H7 (cell line): Measurements from ENCODE around the gene RSPH9. TPM values are rescaled to one million over a fixed set of nuclear protein-coding genes. Genes with fewer than 3 reads are reported as not detected.

Experiments used
- DNase-seq: peaks from one replicate; pipeline ENCODE4 v3.0.0; 2012
- H3K27me3 ChIP-seq: 2 replicates; pipeline ENCODE4 v1.6.0; 2011; ENCODE audit warnings: mild to moderate bottlenecking, low read length; ENCODE audit not compliant: control insufficient read depth, insufficient read depth
- H3K36me3 ChIP-seq: replicated peaks from 2 replicates; pipeline ENCODE4 v1.5.1; 2011; ENCODE audit warnings: low read length; ENCODE audit not compliant: control insufficient read depth, insufficient read depth
- H3K4me3 ChIP-seq: 2 replicates; pipeline ENCODE4 v1.5.1; 2011; ENCODE audit warnings: low read depth, mild to moderate bottlenecking, control low read depth, low read length, moderate library complexity; ENCODE audit not compliant: insufficient read depth
- total RNA-seq: library from RNA; depleted of rRNA; stranded (reverse); fragments of >200 nt; shearing (Covaris generic); gene quantifications from 2 replicates; pipeline ENCODE4 v1.2.3, GENCODE V29; 2014

Gene RSPH9
- total RNA-seq, 1 experiment from 2014 or later, result 0.07 TPM

DNA sequence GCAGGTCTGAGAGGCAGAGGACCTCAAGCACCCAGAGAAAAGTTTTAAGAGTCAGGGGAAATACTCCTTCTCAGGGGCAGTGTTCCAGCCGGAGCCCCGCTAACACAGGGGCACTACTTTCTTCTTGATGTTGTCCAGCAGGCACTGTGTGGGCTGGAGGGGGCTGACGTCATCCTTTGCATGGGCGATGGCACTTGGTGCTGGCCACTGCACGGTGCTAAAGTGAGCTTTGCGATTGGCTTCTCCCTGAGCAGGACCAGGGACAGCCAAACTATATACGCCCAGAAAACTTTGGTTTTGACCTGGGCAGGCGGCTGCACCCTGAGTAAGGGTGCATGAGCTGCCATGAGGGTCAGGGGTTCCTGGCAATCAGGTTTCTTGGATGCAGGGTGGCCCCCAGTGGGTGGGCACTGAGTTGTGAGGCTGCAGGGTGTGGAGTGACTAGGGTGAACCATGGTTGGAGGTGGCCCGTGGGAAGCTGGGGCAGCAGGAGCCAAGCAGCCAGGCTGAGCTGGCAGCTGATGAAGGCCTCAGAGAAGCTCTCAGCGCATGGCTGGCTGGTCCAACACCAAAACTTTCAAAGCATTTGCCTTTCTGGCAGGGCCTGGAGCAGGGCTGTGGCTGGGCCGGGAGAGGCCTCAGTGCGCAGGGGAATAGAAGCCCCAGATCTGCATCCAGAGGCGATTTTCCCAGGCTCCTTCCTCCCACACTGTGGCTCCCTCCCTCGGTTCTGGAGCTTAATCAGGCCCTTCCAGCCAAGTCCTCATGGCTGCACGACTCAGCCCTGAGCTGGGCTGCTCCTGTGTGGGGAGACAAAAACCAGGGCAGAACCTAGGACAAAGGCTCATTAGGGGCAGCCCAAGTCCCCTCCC, 24.4 kb downstream of the RSPH9 start:
- peaks cover 21% of the 10 kb centered on the region for H3K36me3 ChIP-seq
- no peaks in the 10 kb centered on the region for H3K27me3 ChIP-seq
- peak; percentile 62 for DNase-seq
- no peak overlapping the region for H3K4me3 ChIP-seq

DNA sequence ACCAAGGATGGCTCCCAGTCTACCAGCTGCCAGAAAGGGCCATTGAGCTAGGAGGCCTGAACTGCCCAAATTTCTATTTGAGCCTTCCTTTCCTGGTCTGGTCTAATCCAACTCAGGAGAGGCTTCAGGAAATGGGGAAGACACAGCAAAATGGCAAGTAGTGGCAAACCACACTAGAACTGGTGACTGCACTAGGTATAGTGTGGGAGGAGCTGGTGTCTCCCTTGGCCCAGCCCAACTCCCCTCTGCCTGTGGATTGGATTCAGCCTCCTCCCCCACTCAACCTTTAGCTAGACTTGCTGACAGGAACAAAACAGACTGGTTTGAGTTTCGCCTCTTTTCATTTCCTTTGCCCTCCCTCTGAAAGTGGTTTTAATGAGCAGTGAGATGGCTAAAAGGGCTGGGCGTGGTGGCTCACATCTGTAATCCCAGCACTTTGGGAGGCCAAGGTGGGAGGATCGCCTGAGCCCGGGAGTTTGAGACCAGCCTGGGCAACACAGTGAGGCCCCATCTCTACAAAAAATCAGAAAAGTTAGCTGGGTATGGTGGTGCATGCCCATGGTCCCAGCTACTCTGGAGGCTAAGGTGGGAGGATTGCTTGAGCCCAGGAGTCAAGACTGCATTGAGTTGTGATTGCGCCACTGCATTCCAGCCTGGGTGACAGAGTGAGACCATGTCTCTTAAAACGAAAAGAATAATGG, 25.2 kb downstream of the RSPH9 start:
- Histone ChIP-seq H3K36me3 (peaks cover 29% of the 10 kb centered on the region), H3K4me3 (no peak overlapping the region), H3K27me3 (no peaks in the 10 kb centered on the region)
- DNase-seq, result peak; percentile 68

DNA sequence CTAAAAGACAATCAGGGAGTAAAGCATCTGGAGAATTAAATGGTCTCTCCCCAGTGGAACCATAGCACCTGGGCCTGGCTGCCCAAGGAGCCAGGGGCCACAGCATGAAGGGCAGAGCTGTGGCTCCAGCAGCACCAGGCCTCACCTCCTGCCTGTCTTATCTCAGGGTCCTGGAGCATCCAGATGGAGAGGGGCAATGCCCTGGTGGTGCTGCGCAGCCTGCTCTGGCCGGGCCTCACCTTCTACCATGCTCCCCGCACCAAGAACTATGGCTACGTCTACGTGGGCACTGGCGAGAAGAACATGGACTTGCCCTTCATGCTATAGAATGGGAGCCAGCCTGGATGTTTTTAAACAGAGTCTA, 25.8 kb downstream of the RSPH9 start:
- Histone ChIP-seq H3K36me3 (peaks cover 32% of the 10 kb centered on the region), H3K27me3 (no peaks in the 10 kb centered on the region), H3K4me3 (no peak overlapping the region)
- DNase-seq, result no peak

DNA sequence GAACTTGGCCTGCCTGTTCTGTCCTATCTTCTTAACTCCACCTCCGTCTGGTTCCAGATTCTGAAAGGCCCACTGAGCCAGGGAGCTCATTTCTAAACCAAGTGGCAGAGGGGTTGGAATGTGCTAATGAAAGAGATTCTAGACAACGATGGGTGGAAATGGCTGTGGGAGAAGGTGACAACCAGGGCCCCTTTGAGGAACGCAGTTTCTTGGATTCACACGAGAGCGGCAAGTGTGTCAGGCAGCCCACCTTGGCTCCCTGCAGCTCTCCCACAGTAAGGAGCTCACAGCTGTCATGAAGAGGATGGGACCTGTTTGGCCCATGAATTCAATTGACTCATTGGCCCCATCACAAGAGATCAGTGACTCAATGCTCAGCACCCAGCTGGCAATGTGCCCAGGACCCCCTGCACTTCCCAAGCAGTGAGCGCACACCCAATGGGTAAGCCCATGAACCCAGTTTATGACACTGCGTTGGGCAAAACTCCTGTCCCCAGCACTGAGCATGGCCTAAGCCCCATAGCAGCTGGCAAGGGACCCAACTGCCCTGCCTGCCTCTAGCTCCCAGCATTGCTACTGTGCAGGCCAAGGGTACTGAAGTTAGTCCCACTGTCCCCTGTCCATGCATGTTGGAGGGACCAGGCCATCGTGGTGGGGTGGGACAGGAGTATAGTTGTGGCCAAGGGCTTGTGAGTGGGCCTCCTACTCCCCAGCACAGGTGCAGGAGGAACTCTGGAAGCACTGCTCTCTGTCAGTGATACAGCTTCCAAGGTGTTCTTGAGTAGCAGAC, 26.4 kb downstream of the RSPH9 start:
- peaks cover 34% of the 10 kb centered on the region for H3K36me3 ChIP-seq
- no peak overlapping the region for H3K4me3 ChIP-seq
- H3K27me3 ChIP-seq, result no peaks in the 10 kb centered on the region
- DNase-seq, result no peak

DNA sequence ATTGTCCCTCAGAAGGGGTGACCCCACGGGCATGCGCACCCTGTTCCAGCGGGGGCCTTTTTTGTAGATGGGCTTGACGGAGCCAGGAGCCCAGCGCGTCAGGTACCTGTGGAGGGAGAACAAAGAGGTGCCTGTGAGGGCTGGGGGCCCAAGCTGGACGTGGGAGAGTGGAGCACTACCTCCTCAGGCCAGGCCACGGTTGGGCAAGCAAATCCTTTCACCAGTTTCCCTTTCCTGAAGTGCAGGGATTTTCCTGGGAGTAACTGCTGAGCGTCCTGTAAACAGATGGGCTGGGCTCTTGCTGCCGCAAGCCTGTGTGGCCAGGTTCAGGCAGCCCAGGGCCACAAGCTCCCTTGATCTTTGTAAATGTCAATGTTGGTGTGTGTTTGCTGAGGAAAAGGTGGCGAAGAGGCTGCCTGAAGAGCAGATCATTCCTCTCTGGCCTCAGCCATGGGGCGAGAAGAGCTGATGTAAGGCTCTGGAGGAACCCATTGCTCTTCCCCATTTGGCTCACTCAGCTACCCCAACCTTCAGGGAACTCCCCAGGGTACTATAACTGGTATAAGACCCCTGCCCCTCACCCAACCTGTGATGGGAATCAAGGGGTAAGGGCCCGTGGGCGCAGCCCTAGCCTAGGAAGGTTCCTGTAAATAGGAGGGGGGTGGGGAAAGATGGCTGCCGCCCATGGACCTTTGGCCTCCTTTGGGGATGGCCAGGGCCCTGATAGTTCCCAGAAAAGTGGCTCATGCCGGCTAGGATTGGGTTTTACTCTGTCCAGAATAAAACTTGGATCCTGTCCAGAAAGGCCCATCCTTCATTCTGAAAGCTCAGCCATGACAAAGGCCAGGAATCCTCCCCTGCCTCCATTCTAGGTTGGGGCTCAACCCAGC, 27.2 kb downstream of the RSPH9 start:
- no peak for DNase-seq
- Histone ChIP-seq H3K4me3 (no peak overlapping the region), H3K27me3 (no peaks in the 10 kb centered on the region), H3K36me3 (peaks cover 40% of the 10 kb centered on the region)

DNA sequence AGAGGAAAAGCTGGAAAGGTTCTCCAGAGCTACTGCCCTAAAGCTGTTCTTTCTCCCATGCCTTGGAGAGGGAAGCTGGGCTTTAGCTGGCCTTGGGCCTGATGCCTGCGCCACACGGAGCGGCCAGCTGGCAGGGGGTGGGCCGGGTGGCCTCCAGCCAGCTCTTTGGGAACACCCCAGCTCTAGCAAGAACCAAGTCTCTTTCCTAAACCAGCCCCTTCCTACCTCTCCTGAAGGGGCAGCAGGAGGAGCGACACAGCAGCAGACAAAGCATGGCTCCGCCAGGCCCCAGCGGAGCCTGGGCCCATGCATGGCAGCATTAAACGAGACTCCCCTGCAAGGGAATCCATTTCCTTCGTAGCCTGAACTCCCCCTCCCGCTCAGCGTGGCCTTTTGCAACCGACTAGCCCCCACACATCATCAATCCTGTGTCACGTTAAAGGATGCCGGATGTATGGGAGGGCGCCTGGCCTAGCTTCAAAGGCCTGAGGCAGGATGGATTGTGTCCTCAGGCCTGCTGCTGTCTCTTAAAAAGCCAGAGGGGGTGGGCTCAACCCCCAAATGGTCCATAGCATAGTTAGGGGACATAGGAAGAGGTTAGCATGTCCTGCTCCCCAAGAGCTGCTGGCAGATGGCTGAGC, 28.7 kb downstream of the RSPH9 start:
- Histone ChIP-seq H3K4me3 (no peak overlapping the region), H3K27me3 (no peaks in the 10 kb centered on the region), H3K36me3 (peaks cover 53% of the 10 kb centered on the region)
- no peak for DNase-seq

DNA sequence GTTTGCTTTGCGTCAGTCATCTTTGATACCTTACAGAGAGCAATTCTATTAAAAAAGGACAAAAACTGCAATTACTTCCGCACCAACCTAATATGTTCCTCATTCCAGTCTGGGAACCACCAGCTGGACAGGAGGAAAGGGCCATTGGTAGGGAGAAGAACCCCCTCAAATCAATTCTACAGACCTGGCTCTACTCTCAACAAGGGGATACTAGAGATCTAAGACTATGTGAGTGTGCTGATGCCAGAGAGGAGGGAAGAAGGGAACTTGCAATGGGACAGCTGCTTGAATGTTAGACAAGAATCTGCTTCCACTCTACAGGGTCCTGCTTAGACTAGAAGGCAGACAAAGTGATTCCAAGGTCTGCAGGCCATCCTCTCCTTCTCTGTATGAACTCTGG, 29.5 kb downstream of the RSPH9 start:
- peaks cover 57% of the 10 kb centered on the region for H3K36me3 ChIP-seq

DNA sequence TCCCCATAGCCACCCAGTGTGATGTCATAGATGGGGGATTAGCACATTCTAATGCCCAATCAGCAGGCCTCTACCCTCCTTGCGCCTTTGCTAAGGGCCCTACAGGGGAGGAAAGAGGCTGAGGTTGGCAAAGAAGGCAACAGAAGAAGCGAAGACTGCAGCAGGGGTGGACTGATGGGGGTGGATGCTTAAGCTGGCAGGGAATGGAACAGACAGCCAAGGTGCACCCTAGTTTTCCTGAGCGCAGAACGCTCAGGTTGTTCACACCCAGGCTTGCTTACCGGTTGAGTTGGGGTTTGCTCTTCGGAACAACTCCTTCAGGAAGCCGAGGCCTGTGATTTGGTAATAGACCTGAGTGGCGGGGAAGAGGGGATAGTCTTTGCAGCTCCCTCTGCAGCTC, 30.1 kb downstream of the RSPH9 start:
- no peak for DNase-seq
- no peak overlapping the region for H3K4me3 ChIP-seq
- H3K27me3 ChIP-seq, result no peaks in the 10 kb centered on the region
- H3K36me3 ChIP-seq, result peaks cover 60% of the 10 kb centered on the region

More for the DNA sequence above, 29.5 kb downstream of the RSPH9 start:
- DNase-seq, result no peak
- H3K4me3 ChIP-seq, result no peak overlapping the region
- H3K27me3 ChIP-seq, result no peaks in the 10 kb centered on the region

DNA sequence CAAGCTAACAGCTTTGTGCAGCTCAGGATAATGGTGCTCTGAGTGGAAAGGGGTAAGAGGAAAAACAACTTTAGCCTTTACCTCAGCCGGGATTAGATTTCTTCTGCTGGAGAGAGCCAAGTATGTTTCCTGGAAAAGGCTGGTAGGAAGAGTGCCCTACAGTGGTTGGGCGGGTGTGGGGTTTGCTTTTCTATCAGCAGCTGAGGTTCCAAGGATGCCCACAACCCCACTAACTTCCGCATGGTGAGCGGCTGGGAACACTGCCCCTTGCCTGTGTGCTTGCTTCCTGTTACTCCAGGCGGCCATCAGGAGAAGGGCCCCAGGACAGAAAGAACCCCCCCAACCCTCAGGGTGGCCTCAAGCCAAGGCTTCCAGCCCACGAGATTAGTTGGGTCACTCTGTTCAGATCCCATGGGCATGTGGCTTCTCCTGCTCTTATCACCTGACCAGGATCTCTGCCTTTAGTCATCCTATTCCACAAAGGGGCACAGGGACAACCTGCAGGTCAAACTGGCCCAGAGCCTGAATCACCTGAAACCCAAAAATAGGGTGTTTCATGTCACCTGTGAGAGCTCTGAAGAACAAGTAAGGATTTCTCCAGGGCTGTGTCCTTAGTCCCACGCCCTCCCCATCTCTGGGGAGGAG, 32.2 kb downstream of the RSPH9 start:
- H3K27me3 ChIP-seq, result no peaks in the 10 kb centered on the region
- DNase-seq, result no peak
- peaks cover 51% of the 10 kb centered on the region for H3K36me3 ChIP-seq
- H3K4me3 ChIP-seq, result no peak overlapping the region

DNA sequence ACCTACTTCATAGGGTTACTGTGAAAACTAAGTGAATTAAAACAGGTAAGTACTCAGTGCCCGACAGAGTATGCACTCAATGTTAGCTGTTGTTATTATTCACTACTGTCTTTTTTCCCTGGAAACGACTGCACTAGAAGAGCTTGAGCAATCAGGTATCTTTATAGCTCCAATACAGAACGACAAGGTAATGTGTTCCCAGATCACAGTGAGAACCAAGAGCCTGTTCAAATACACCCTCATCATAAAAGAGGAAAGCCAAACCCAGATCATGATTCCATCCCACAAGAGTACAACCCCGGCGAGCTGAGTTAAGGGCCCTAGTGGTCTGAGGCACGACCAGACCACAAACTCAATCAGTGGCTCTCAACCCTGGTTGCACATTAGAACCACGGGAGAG, 32.9 kb downstream of the RSPH9 start:
- no peaks in the 10 kb centered on the region for H3K27me3 ChIP-seq
- H3K36me3 ChIP-seq, result peaks cover 51% of the 10 kb centered on the region
- no peak for DNase-seq
- H3K4me3 ChIP-seq, result no peak overlapping the region

DNA sequence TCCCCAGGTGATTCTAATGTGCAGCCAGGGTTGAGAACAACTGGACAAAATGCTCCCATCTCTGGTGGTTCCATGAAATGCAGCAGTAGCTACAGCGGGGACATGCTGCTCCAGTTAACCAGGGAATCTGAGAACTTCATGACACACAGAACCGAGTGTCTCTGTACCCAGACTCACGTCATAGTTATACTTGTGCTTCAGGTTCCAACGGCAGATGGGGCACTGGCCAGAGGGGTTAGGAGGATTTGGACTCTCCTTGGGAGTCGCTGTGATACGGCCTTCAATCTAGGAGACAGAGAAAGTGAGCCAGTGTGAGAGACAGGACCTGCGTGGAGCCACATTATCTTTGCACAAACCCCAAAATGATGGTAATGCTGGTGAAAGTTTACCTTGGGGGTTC, 33.5 kb downstream of the RSPH9 start:
- H3K36me3 ChIP-seq, result peaks cover 49% of the 10 kb centered on the region

DNA sequence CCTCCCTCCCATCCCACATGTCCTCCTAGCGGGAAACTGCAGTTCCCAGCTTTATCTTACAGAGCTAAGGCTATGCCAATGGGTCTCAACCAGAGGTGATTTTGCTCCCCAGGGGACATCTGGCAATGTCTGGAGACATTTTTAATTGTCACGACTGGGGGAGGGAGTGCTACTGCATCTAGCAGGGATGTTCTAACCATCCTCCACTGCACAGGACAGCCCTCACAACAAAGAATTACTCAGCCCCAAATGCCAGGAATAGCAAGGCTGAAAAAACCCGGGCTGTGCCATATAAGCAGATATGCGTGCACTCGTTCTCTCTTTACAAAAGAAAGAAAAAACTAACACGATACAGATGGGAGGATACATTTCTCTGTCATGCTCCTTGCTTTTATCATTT, 34.2 kb downstream of the RSPH9 start:
- Histone ChIP-seq H3K27me3 (no peaks in the 10 kb centered on the region), H3K4me3 (no peak overlapping the region), H3K36me3 (peaks cover 46% of the 10 kb centered on the region)
- no peak for DNase-seq

More for the DNA sequence above, 33.5 kb downstream of the RSPH9 start:
- no peak for DNase-seq
- no peaks in the 10 kb centered on the region for H3K27me3 ChIP-seq
- H3K4me3 ChIP-seq, result no peak overlapping the region
